SK-N-SH treated with all-trans-retinoic acid at 6 μM for 48 hours (cell line): Measurements from ENCODE around the gene RGL2.

Experiments used
- ATAC-seq: fragments of 200-7000 bp; cut with Tn5 transposase; 3 replicates; pipeline ENCODE4 v1.9.1; 2020; ENCODE audit warnings: mild to moderate bottlenecking, moderate library complexity
- ARNTL ChIP-seq: fragments of 450-650 bp; formaldehyde crosslinking; IDR thresholded peaks from 2 replicates; pipeline ENCODE4 v1.5.0; 2020; ENCODE audit warnings: low read depth, mild to moderate bottlenecking, moderate library complexity, borderline replicate concordance
- BACH2 ChIP-seq: fragments of 250-450 bp; sonication (Bioruptor Pico); IDR thresholded peaks from 2 replicates; pipeline ENCODE4 v1.9.0; 2021; ENCODE audit warnings: mild to moderate bottlenecking, borderline replicate concordance
- CREB5 ChIP-seq: fragments of 250-450 bp; sonication (Bioruptor Pico); IDR thresholded peaks from 2 replicates; pipeline ENCODE4 v1.5.1; 2020; ENCODE audit warnings: low read depth, mild to moderate bottlenecking, moderate library complexity
- CSDC2 ChIP-seq: fragments of 250-450 bp; sonication (Bioruptor Pico); IDR thresholded peaks from 2 replicates; pipeline ENCODE4 v1.5.0; 2020; ENCODE audit warnings: mild to moderate bottlenecking, moderate library complexity
- CSRNP3 ChIP-seq: fragments of 250-450 bp; sonication (Bioruptor Pico); IDR thresholded peaks from 2 replicates; pipeline ENCODE4 v1.5.1; 2021; ENCODE audit warnings: mild to moderate bottlenecking, moderate library complexity
- ESRRG ChIP-seq: fragments of 250-450 bp; sonication (Bioruptor Pico); IDR thresholded peaks from 2 replicates; pipeline ENCODE4 v1.6.1; 2021; ENCODE audit warnings: mild to moderate bottlenecking
- GLIS3 ChIP-seq: fragments of 250-450 bp; sonication (Bioruptor Pico); IDR thresholded peaks from 2 replicates; pipeline ENCODE4 v1.5.0; 2020; ENCODE audit warnings: mild to moderate bottlenecking, moderate library complexity
- ISL1 ChIP-seq: fragments of 250-450 bp; sonication (Bioruptor Pico); IDR thresholded peaks from 2 replicates; pipeline ENCODE4 v2.1.2; 2022; ENCODE audit warnings: mild to moderate bottlenecking, moderate library complexity
- OSR1 ChIP-seq: fragments of 250-450 bp; sonication (Bioruptor Pico); IDR thresholded peaks from 2 replicates; pipeline ENCODE4 v1.8.0; 2022; ENCODE audit warnings: moderate library complexity, mild to moderate bottlenecking, inconsistent platforms
- PATZ1 ChIP-seq: fragments of 250-450 bp; sonication (Bioruptor Pico); IDR thresholded peaks from 2 replicates; pipeline ENCODE4 v1.8.0; 2020; ENCODE audit warnings: mild to moderate bottlenecking, moderate library complexity, borderline replicate concordance
- POU6F1 ChIP-seq: fragments of 250-450 bp; sonication (Bioruptor Pico); IDR thresholded peaks from 2 replicates; pipeline ENCODE4 v1.8.0; 2021; ENCODE audit warnings: low read depth, mild to moderate bottlenecking, moderate library complexity, borderline replicate concordance
- PPARA ChIP-seq: fragments of 250-450 bp; sonication (Bioruptor Pico); IDR thresholded peaks from 2 replicates; pipeline ENCODE4 v1.5.0; 2020; ENCODE audit warnings: mild to moderate bottlenecking, borderline replicate concordance
- RARB ChIP-seq: fragments of 250-450 bp; sonication (Bioruptor Pico); IDR thresholded peaks from 2 replicates; pipeline ENCODE4 v1.8.0; 2021; ENCODE audit warnings: mild to moderate bottlenecking, moderate library complexity
- SNAI2 ChIP-seq: fragments of 250-450 bp; sonication (Bioruptor Pico); IDR thresholded peaks from 2 replicates; pipeline ENCODE4 v1.5.0; 2020; ENCODE audit warnings: mild to moderate bottlenecking, moderate library complexity
- TCF4 ChIP-seq: fragments of 250-450 bp; sonication (Bioruptor Pico); IDR thresholded peaks from 2 replicates; pipeline ENCODE4 v1.8.0; 2021; ENCODE audit warnings: mild to moderate bottlenecking, moderate library complexity, borderline replicate concordance
- TOX ChIP-seq: fragments of 250-450 bp; sonication (Bioruptor Pico); IDR thresholded peaks from 2 replicates; pipeline ENCODE4 v1.8.0; 2021; ENCODE audit warnings: mild to moderate bottlenecking, moderate library complexity, borderline replicate concordance
- TSHZ2 ChIP-seq: fragments of 250-450 bp; sonication (Bioruptor Pico); IDR thresholded peaks from 2 replicates; pipeline ENCODE4 v1.5.0; 2020; ENCODE audit warnings: mild to moderate bottlenecking, moderate library complexity
- ZC3H10 ChIP-seq: fragments of 250-450 bp; sonication (Bioruptor Pico); IDR thresholded peaks from 2 replicates; pipeline ENCODE4 v1.5.1; 2021; ENCODE audit warnings: mild to moderate bottlenecking, moderate library complexity
- ZFP3 ChIP-seq: fragments of 250-450 bp; sonication (Bioruptor Pico); IDR thresholded peaks from 2 replicates; pipeline ENCODE4 v1.5.0; 2020; ENCODE audit warnings: mild to moderate bottlenecking, moderate library complexity
- ZFP30 ChIP-seq: fragments of 450-650 bp; formaldehyde crosslinking; IDR thresholded peaks from 2 replicates; pipeline ENCODE4 v1.5.0; 2022; ENCODE audit warnings: mild to moderate bottlenecking, moderate library complexity
- ZNF70 ChIP-seq: fragments of 450-650 bp; formaldehyde crosslinking; IDR thresholded peaks from 2 replicates; pipeline ENCODE4 v1.5.0; 2020; ENCODE audit warnings: mild to moderate bottlenecking, moderate library complexity
- ZNF8 ChIP-seq: fragments of 450-650 bp; formaldehyde crosslinking; IDR thresholded peaks from 2 replicates; pipeline ENCODE4 v1.5.0; 2020; ENCODE audit warnings: mild to moderate bottlenecking, moderate library complexity

The RGL2 gene

GRCh38 chr6:33333666-33334065 is 34.9 kb upstream of the RGL2 start:
- TF ChIP-seq TOX (CRISPR knock-in tag): no peak
- no peak for TF ChIP-seq PATZ1 (CRISPR knock-in tag)
- TF ChIP-seq ZC3H10 (CRISPR knock-in tag): no peak
- TF ChIP-seq CREB5 (CRISPR knock-in tag): no peak
- no peak for TF ChIP-seq TSHZ2 (CRISPR knock-in tag)
- no peak for TF ChIP-seq BACH2 (CRISPR knock-in tag)
- TF ChIP-seq ZNF8: no peak
- no peak for TF ChIP-seq PPARA (CRISPR knock-in tag)
- no peak for TF ChIP-seq CSDC2 (CRISPR knock-in tag)
- TF ChIP-seq RARB (CRISPR knock-in tag): no peak
- no peak for TF ChIP-seq SNAI2 (CRISPR knock-in tag)
- no peak for TF ChIP-seq ZNF70 (CRISPR knock-in tag)
- TF ChIP-seq, all 23 proteins: peak for 0
- no peak for ATAC-seq

GRCh38 chr6:33330736-33331135 is 32.0 kb upstream of the RGL2 start:
- no peak for ATAC-seq
- TF ChIP-seq CREB5 (CRISPR knock-in tag) (no peak), ZFP30 (CRISPR knock-in tag) (no peak), TOX (CRISPR knock-in tag) (no peak), POU6F1 (CRISPR knock-in tag) (no peak), BACH2 (CRISPR knock-in tag) (no peak), ESRRG (CRISPR knock-in tag) (no peak), ZNF70 (CRISPR knock-in tag) (no peak), ZFP3 (no peak), CSRNP3 (CRISPR knock-in tag) (no peak), PPARA (CRISPR knock-in tag) (no peak), ZNF8 (no peak), GLIS3 (no peak), ISL1 (CRISPR knock-in tag) (no peak), RARB (CRISPR knock-in tag) (no peak)

- ATAC-seq: no peak
- TF ChIP-seq ZFP3 (no peak), TCF4 (no peak), TSHZ2 (CRISPR knock-in tag) (no peak), ISL1 (CRISPR knock-in tag) (no peak), BACH2 (CRISPR knock-in tag) (no peak), OSR1 (no peak), ARNTL (CRISPR knock-in tag) (no peak), ZC3H10 (CRISPR knock-in tag) (no peak), CSRNP3 (CRISPR knock-in tag) (no peak), RARB (CRISPR knock-in tag) (no peak)
Measured at GRCh38 chr6:33329058-33329457, 30.3 kb upstream of the RGL2 start.
